Measurements from ENCODE around the gene PPP1CA.
"Not testable (repeated sequence)": the region's sequence is repeated elsewhere in the genome, so short reads cannot be mapped to it uniquely, and the experiment has no call there.

GRCh38 chr11:67427364-67427859 lies 25.8 kb upstream of the PPP1CA start:
- not testable (repeated sequence) for TF ChIP-seq EZH2 (IDR thresholded peaks at IDR 0.05); POLR2AphosphoS5 (IDR thresholded peaks at IDR 0.05; ENCODE audit: borderline replicate concordance, low read depth, low read length)
